Stomach (tissue), 4 donors: Measurements from ENCODE around the gene TBC1D3B.
"Not testable (repeated sequence)": the region's sequence is repeated elsewhere in the genome, so short reads cannot be mapped to it uniquely, and the experiment has no call there.

Source experiments
- POLR2A ChIP-seq, 4 donors: fragments of 450-650 bp; IDR thresholded peaks; one replicate each; pipeline ENCODE4 v1.6.1; 2016; ENCODE audit warnings: antibody characterized with exemption in 4 of 4, control low read depth in 2 of 4, mild to moderate bottlenecking in 1 of 4, moderate library complexity in 1 of 4
- POLR2AphosphoS5 ChIP-seq, 3 donors: sonication (generic); formaldehyde crosslinking; IDR thresholded peaks; one replicate each; pipeline ENCODE4 v1.6.1; 2016; ENCODE audit warnings: antibody characterized with exemption in 3 of 3

- not testable (repeated sequence) for TF ChIP-seq POLR2A, POLR2AphosphoS5 (IDR thresholded peaks at IDR 0.05)
Measured at GRCh38 chr17:36219556-36219955, 43.1 kb upstream of the TBC1D3B start.
